Measurements from ENCODE around the gene DDX21. TPM values are rescaled to one million over a fixed set of nuclear protein-coding genes. Genes with fewer than 3 reads are reported as not detected.
A peak's percentile ranks its signal among the peaks of the same experiment; 100 is the strongest.
"Not testable (repeated sequence)": the region's sequence is repeated elsewhere in the genome, so short reads cannot be mapped to it uniquely, and the experiment has no call there.

DDX21 gene
- total RNA-seq, 1 donor from 2014 or later: 84.9 TPM

DNA sequence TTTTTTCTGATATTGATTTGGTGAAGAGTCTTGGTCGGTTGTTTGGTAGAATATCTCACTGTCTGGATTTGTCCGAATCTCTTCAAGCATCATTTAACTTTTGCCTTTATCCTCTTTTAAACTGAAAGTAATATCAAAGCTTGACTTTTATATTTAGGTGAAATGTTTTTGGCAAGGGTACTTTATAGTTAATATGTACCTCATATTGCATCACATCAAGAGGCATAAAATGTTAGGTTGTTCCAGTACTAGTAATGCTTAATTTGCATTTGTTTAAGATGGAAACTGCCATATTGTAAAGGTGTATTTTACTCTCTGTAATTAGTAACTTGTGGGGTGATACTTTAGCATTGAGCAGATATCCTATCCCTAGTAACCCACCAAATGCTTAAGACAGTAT is 17.1 kb upstream of the DDX21 start:
- TF ChIP-seq CTCF (conservative IDR thresholded peaks at IDR 0.05; ENCODE audit: low read depth, low read length): no peak
- H3K4me3 ChIP-seq (ENCODE audit: low read depth, low read length): no peak overlapping the region
- no peak for DNase-seq (ENCODE audit: low read depth)

DNA sequence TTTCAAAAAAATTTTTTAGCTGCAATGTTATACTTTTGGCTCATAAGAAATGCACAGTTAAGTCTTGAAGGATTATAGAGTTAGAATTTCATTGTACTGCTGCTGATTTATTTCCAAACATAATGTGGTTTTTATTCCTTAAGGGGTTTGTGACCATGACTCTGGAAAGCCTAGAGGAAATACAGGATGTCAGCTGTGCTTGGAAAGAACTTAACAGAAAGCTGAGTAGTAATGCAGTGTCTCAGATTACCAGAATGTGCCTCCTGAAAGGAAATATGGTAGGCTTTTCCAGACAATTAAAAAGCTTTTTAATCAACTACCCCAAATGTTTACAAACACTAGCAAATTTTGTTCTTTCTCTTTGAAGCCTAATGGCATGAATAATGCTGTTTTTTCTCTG is 15.1 kb upstream of the DDX21 start:
- DNase-seq (ENCODE audit: low read depth); H3K4me3 ChIP-seq (ENCODE audit: low read depth, low read length): not testable (repeated sequence)

- no peak for DNase-seq (ENCODE audit: low read depth)
- TF ChIP-seq CTCF (conservative IDR thresholded peaks at IDR 0.05; ENCODE audit: low read depth, low read length): no peak
Measured at GRCh38 chr10:68950598-68950997, 5.4 kb upstream of the DDX21 start.

GRCh38 chr10:68954904-68955303 is 1.1 kb upstream of the DDX21 start:
- H3K4me3 ChIP-seq (ENCODE audit: low read depth, low read length): peak overlapping the region; percentile 68
- no peak for DNase-seq (ENCODE audit: low read depth)
- no peak for TF ChIP-seq CTCF (conservative IDR thresholded peaks at IDR 0.05; ENCODE audit: low read depth, low read length)

More at GRCh38 chr10:68950598-68950997, 5.4 kb upstream of the DDX21 start:
- H3K4me3 ChIP-seq (ENCODE audit: low read depth, low read length): no peak overlapping the region

GRCh38 chr10:68955355-68955831 is 577 bp upstream of the DDX21 start:
- H3K4me3 ChIP-seq (ENCODE audit: low read depth, low read length): peak overlapping the region; percentile 68
- no peak for TF ChIP-seq CTCF (conservative IDR thresholded peaks at IDR 0.05; ENCODE audit: low read depth, low read length)
- DNase-seq (ENCODE audit: low read depth): no peak

GRCh38 chr10:68957284-68957615 is 1.3 kb downstream of the DDX21 start:
- no peak for DNase-seq (ENCODE audit: low read depth)
- H3K4me3 ChIP-seq (ENCODE audit: low read depth, low read length): peak overlapping the region; percentile 68
- no peak for TF ChIP-seq CTCF (conservative IDR thresholded peaks at IDR 0.05; ENCODE audit: low read depth, low read length)

DNA sequence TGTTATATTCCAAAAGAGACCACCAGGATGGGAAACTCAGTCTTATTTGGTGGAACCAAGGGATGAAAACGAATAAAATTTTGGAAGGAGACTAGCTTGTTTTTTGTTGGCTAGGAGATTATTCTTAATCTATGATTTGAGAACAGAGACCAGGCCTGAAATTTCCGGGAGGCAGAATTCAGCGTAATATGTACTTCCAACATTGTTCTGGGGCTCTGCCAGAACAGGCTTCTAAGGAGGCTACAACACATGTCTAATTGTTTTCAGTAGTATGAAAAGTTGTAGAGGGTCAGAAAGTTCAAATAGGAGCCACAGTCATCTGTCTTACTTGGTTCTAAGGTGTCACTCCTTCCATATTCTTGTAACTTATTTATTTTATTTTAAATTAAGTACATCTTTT is 1.7 kb downstream of the DDX21 start:
- H3K4me3 ChIP-seq (ENCODE audit: low read depth, low read length): peak overlapping the region; percentile 68
- no peak for DNase-seq (ENCODE audit: low read depth)
- TF ChIP-seq CTCF (conservative IDR thresholded peaks at IDR 0.05; ENCODE audit: low read depth, low read length): no peak

Measured in epithelial cell of proximal tubule (primary cell).